Pons (tissue), 1 donor: Measurements from ENCODE around the gene UBE2K.
"Not testable (repeated sequence)": the region's sequence is repeated elsewhere in the genome, so short reads cannot be mapped to it uniquely, and the experiment has no call there.

ENCODE experiments used
- DNase-seq: peaks from one replicate; pipeline ENCODE4 v3.0.0-alpha.2; 2016; ENCODE audit warnings: low spot score

Gene UBE2K

DNA sequence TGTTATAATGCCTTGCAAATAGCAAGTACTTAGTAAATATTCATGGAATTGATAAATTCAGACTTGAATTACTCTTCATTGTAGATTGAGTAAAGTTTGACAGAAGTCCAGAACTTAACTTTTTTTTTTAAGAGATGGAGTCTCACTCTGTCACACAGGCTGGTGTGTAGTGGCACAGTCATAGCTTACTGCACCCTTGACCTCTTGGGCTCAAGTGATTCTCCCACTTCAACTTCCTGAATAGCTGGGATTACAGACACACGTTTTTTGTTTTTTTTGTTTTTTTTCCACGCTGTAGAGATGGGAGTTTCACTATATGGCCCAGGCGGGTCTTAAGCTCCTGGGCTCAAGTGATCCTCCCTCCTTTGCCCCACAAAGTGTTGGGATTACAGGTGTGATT is 32.1 kb downstream of the UBE2K start:
- no peak for DNase-seq

DNA sequence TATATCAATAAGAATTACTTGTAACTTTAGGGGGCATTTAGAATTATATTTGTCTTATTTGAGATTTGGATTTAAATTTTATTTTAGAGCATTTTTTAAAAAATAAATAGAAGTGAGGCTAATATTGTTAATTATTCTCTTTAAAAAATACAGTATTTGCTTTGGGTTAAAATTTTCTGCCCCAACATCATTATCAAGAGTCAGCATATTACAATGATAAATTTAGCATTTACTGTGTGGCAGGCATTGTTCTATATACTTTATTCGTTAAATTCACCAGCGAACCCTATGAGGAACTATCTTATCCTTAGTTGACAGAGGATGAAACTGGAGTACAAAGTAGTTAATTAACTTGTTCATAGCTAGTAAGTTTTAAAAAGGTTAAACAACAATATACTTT is 34.0 kb downstream of the UBE2K start:
- DNase-seq = no peak

DNA sequence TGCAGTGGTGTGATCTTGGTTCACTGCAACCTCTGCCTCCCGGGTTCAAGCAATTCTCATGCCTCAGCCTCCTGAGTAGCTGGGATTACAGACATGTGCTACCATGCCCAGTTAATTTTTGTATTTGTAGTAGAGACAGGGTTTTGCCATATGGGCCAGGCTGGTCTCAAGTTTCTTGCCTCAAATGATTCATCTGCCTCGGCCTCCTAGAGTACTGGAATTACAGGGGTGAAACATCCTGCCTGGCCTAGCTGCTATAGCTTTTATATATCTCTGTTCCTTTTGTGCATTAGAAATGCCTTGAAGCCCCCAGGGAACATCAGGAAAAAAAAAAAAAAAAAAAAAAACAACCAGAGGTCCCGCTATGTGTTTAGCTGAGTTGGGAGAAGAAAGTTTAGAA is 34.8 kb downstream of the UBE2K start:
- DNase-seq = no peak

DNA sequence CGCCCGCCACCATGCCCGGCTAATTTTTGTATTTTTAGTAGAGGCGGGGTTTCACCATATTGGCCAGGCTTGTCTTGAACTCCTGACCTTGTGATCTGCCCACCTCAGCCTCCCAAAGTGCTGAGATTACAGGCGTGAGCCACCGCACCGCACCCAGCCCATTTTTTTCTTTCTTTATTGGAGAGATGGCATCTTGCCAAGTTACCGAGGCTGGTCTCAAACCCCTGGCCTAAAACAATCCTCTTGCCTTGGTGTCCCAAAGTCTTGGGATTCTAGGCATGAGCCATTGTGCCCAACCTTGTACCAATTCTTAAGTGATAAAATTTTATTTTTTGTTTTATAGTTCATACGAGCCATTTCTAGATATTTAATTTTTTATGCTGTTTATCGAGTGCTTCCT is 41.7 kb downstream of the UBE2K start:
- not testable (repeated sequence) for DNase-seq

DNA sequence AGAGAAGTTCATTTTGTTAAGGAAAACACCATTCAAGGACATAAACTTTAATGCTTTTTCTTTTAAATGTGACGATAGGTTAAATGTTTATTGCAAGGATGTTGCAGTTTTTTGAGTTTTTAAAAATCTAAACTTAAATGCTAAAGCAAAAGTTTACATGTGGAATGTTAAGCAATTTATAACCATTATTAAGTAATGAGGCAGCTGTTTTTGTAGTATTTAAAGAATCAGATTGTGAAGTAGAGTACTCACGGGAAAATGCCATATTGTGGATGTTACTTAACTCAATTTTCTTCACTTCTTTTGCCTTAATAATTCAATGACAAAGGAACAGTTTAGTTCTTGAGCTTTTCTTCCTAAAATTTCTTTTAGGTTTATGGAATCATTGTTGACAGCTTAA is 43.5 kb downstream of the UBE2K start:
- DNase-seq = no peak

DNA sequence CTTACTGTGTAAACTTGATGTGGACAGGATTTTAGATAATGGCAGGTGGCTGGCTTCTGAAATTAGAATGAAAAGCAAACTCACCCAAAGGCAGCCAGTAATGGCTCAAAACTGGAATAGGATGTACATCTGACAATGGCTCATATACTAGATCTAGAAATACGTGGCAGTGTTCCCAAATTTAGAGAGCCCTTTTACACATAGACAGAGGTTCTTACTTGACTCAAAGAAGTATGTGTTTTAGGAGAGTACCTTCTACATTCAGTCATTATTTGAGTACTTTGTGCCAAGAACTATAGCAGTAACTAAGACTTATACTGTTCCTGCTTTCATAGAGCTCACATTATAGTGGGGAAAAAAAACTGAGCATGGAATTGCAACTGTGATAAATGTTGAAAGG is 48.0 kb downstream of the UBE2K start:
- no peak for DNase-seq

DNA sequence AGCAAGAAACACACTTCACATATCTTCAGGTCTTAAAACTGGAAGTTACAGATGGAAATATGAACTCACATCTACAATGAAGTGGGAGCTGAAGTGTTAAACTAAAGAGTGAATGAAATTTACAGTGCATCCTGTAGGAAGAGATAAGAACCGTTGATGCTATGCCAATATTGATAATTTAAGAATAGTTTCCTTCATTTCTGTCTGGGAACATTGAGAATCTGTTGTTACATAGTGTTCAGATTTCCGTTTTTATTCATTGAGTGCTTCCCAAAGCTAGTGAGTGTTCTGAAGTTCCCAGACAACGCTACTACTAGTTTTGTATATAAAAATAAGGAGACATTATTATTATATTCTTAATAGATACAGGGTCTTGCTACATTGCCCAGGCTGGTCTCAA is 52.3 kb downstream of the UBE2K start:
- no peak for DNase-seq

DNA sequence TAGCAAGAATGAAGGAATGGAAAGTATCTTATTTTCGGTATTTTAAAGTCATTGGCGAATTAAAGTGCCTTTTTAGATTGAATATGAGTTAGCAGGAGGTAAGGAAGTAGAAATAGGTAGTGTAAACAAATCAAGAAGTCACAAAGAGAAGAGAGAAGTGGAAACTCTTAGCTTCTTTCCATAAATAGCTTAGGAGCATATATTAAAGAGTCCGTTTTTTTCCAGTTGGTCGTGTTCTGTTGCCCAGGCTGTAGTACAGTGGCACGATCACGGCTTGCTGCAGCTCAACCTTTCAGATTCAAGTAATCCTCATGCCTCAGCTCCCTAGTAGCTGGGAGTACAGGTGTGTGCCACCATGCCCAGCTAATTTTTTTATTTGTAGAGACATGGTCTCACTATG is 56.4 kb downstream of the UBE2K start:
- DNase-seq = peak; percentile 44

DNA sequence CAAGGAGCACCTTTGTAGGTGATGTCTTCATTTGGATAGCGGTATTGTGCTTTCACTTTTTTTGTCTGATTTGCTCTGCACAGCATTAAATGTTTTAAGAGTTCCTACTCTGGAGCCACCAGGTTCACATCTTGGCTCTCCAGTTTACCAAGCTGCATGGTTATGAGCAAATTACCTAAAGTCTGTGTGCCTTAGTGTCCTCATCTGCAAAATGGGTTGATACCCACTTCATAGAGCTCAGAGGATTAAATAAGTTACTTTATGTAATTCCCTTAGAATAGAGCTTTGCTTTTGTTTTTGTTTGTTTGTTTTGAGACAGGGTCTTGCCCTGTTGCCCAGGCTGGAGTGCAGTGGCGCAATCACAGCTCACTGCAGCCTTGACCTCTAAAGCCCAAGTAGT is 58.2 kb downstream of the UBE2K start:
- no peak for DNase-seq

DNA sequence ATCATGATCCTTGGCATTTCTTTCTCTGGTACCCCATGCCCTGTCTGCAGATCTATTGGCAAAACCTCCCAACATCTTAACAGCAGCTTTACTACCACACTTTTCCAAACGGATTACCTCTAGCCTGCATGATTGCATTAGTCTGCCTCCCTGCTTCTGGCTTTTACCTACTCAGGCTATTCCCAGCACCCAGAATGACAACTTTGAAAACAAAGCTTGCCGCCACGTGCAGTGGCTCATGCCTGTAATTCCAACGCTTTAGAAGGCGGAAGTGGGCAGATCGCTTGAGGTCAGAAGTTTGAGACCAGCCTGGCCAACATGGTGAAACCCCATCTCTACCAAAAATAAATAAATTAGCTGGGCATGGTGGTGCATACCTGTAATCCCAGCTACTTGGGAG is 60.2 kb downstream of the UBE2K start:
- DNase-seq = no peak

DNA sequence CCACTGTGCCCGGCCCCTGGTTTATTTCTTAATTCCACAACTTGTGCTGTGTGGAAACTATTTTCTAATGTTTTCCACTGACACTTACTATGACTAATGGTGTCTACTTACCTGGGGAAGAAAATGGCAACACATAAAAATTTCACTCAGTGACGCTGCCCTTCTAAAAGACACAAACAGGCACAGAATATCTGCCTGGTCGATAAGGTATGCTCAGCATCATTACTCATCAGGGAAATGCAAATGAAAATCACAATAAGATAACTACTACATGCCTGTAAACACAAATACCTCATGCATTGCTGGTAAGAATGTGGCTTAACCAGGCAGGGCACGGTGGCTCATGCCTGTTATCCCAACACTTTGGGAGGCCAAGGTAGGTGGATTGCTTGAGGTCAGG is 61.6 kb downstream of the UBE2K start:
- DNase-seq = no peak

DNA sequence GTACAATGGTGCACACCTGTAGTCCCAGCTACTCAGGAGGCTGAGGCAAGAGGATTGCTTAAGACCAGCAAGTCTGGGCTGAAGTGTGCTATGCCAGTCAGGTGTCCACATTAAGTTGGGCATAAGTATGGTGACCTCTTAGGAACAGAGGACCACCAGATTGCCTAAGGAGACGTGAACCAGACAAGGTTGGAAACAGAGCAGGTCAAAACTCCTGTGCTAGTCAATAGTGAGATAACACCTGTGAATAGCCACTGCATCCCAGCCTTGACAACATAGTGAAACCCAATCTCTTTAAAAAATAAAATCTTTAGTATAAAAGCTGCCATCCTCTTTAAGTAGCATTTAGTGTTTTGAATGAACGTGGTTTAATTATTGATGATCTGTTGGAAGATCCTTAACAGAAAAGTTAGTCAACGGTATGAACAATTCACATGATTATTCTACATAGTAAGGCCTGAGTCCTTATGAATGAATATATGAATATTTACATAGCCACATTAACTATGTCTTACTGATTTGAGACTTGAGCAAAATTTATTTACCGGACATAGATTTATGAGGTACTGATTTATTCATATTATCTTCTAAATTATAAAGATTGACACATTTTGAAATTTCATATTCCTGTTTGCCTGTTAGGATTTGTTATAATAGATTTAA is 63.2 kb downstream of the UBE2K start:
- DNase-seq = no peak

DNA sequence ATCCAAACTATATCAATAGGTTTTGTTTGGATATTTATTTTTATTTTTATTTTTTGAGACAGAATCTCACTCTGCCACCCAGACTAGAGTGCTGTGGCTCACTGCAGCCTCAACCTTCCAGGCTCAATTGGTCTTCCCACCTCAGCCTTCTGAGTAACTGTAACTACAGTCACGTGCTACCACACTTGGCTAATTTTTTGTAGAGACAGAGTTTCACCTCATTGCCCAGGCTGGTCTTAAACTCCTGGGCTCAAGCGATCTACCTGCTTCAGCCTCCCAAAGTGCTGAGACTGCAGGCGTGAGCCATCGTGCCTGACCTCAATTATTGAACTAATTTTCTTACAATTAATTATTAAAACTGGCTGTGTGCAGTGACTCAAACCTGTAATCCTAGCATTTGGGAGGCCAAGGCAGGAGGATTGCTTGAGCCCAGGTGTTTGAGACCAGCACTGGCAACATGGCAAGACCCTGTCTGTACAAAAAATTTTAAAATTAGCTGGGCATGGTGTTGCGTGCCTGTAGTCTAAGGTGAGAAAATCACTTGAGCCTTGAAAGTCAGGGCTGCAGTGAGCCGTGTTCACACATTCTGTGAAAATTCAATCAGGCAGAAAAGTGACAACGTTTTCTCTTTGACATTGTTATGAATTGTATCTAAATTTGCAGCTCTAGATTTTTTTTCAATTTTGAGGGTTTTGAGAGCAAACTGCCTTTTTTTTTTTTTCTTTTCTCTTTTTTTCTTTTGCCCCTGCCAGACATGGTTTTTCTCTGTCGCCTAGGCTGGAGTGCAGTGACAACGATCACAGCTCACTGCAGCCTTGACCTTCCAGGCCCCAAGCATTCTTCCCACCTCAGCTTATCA is 66.0 kb downstream of the UBE2K start:
- no peak for DNase-seq

DNA sequence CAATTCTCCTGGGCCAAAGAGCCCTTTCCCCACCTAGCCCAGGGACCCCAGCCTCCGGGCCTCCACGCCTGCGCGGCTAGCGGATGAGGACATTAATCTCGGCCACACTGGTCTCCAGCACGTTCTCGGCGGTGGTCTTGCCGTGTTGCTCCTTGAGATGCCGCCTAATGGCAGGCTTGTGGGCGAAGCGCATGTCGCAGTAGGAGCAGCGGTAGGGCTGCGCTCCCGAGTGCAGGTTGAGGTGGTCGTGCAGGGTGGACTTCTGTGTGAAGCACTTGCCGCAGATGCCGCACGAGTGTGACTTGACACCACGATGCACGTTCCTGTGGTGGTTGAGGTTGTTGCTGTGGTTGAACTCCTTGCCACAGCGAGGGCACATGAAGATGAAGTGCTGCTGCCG is 72.1 kb downstream of the UBE2K start:
- DNase-seq = no peak

DNA sequence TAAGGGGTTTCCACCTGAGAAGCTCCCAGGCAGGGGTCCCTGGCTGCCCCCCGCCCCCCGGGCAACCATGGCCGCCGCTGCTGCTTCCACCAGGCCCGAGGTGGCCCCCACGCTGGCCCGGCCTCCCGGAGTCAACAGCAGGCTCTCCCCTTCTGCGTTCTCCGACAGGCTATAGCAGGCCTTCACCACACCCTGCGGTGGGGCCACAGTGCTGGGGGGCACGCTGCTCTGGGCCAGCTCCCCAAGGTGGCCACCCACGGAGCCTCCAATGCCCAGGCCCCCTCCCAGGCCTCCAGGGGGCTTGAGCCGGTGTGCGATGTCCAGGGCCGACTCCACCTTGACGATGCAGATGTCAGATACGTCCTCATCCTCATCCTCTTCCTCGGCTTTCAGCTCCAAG is 72.5 kb downstream of the UBE2K start:
- DNase-seq = no peak

DNA sequence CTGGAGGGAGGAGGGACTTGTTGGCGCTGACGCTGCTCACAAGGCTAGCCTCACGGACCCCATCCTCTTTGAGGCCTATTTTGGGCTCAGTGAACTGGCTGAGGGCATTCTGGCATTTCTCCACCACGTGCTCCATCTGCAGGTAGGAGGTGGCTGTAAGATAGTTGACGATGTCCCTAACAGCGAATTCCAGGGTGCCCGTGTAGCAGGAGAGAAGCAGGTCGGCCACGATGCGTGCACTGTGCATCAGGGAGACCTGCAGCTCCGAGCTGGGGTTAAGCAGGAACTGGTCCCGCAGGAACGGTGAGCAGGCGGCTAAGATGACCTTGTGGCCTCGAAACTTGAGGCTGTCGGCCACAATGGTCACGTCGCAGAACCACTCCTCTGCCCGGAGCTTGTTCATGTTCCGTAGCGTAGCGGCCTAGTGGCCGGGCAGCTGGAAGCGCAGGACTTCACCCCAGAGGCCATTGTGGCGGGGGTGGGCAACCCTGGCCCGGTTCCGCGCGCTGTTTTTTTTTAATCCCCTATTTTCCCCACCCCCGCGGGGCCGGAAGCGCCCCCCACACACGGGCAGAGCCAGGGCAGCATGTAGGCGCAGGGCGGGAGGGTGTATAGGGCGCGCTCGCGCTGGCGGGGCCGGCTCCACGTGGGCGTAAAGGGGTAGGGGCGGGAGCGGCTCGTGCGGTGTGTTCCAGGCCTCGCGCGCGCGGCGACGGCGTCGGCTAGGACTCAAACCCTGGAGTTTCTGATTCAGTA is 73.2 kb downstream of the UBE2K start:
- DNase-seq = no peak

DNA sequence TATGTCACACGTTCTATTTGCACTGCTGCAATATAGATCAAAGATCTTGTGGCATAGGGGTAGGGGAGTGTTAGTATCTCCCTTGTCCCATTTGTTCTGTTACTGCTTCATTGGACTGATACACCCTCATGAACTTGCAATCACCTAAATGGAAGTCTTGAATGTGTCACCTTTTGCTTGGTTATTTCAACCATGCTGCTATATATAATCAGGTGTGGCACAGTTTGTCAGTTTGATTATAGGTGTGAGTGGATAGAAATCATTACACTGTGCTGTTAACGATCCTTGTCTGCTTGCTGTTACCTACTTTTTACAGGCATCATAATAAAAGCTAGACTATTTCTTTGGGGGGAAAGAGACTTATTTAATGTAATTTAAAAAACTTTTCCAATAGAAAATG is 84.1 kb downstream of the UBE2K start:
- DNase-seq = not testable (repeated sequence)

DNA sequence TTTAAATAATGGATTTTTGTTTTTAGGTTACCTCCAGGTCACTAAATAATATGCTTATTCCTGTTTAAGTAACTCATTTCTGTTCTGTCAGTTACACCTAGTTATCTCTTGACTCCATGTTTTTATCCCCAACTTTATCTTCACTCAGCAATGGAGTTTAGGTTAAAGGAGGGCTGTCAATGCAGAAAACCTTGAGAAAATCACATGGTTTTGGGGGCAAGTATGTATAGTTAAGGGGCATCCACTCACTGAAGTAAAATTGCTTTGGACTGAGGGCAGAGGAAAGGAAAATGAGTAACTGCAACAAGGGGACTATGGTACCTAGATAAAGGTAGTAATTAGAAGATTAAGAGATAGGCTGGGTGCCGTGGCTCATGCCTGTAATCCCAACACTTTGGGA is 87.1 kb downstream of the UBE2K start:
- DNase-seq = no peak

DNA sequence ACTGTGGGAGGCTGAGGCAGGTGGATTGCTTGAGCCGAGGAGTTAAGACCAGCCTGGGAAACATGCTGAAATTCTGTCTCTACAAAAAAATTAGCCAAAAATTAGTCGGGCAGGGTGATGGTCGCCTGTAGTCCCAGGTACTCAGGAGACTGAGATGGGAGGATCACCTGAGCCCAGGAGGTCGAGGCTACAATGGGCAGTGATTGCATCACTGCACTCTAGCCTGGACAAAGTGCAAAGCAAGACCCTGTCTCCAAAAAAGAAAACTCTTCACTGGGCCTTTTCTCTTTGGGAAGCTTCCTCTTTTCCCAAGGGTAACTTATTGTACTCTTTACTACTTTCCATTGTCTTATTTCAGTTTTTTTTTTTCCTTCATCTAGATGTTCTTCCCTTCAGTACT is 88.9 kb downstream of the UBE2K start:
- DNase-seq = no peak

DNA sequence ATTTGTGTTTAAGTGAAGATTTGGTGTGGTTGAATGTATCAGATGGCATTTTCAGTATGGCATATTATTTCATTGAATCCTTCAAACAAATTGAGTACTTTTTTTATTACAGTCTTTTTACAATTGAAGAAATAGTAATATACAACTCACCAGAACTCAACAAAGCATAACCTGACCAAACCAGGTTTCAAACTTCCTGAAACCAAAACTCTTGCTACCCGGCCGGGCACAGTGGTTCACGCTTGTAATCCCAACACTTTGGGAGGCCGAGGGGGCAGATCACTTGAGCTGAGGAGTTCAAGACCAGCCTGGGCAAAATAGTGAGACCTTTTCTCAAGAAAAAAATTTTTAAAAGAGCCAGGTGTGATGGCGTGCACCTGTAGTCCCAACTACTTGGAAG is 94.2 kb downstream of the UBE2K start:
- DNase-seq = no peak

DNA sequence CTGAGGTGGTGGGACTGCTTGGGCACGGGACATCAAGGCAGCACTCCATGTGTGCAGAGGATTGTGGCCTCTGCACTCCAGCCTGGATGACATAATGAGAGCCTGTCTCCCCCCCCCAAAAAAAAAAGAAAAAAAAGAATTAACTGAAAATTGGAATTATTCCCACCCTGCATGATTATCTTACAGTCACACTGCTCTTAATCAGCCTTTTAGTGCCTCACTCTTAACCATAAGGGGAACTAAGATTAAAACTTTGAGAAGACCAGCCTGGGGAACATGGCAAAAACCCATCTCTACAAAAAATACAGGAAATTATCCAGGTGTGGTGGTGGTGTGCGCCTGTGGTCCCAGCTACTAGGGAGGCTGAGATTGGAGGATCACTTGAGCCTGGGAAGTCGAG is 94.6 kb downstream of the UBE2K start:
- no peak for DNase-seq

DNA sequence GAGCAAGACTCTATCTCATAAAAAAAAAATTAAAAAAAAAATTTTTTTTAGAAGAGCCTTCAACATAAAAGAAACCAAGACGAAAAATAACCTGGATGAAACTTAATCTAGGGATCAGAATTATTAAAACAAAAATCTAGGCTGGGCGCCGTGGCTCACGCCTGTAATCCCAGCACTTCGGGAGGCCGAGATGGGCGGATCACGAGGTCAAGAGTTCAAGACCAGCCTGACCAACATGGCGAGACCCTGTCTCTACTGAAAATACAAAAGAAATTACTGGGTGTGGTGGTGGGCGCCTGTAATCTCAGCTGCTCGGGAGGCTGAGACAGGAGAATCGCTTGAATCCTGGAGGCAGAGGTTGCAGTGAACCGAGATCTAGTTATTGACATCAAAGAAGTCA is 95.0 kb downstream of the UBE2K start:
- not testable (repeated sequence) for DNase-seq

DNA sequence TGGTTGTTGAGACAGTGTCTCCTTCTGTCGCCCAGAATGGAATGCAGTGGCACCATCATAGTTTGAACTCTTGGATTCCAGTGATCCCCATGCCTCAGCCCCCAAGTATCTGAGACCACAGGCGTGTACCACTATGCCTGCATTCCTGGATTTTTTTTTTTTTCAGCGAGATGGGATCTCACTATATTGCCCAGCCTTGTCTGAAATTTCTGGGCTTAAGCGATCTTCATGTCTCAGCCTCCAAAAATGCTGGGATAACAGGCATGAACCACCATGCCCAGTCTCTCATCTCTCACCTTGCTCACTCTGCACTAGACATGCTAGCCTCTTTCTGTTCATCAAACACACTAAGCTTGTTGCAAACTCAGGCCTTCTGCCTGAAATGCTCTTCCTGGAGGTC is 104.1 kb downstream of the UBE2K start:
- DNase-seq = no peak
